ENCODE results near the gene SPO11.
A peak's percentile ranks its signal among the peaks of the same experiment; 100 is the strongest.

The SPO11 gene

DNA sequence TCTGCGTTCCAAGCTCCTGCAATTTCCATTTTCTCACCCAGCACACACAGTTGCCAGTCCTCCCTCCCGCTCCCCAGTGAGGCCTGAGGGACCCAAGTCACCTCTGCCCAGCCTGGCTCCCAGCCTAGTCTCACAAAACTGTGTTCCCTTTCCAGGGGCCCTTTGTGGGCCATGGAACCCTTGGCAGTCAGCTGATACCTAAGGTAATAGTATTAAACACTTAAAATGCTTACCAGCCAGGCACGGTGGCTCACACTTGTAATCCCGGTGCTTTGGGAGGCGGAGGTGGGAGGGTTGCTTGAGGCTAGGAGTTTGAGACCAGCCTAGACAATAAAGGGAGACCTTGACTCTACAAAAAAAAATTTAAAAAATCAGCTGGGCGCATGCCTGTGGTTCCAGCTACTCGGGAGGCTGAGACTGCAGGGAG lies 58.4 kb downstream of the SPO11 start:
- TF ChIP-seq EZH2phosphoT487 (IDR thresholded peaks at IDR 0.05; ENCODE audit: borderline replicate concordance, low read length) (no peak), CTCF (IDR thresholded peaks at IDR 0.05; ENCODE audit: low read depth, low read length, poor library complexity, severe bottlenecking) (no peak)
- Histone ChIP-seq H3K4me1 (ENCODE audit: control insufficient read depth, low read length) (peaks cover 37% of the 10 kb centered on the region), H3K9me3 (ENCODE audit: control insufficient read depth, insufficient read depth, low read length) (no peaks in the 10 kb centered on the region)

GRCh38 chr20:57388953-57389694 lies 59.5 kb downstream of the SPO11 start:
- Histone ChIP-seq H3K4me2 (ENCODE audit: low read length) (peak overlapping the region; percentile 95), H3K4me1 (ENCODE audit: control insufficient read depth, low read length) (peaks cover 48% of the 10 kb centered on the region), H3F3A (ENCODE audit: control insufficient read depth, insufficient read depth) (peaks cover 37% of the 10 kb centered on the region), H3K79me2 (ENCODE audit: control insufficient read depth, low read length) (peaks cover 27% of the 10 kb centered on the region), H3K27me3 (ENCODE audit: control insufficient read depth, low read length) (no peaks in the 10 kb centered on the region), H3K9me2 (replicated peaks; ENCODE audit: control insufficient read depth, low read length) (no peaks in the 10 kb centered on the region), H4K20me1 (ENCODE audit: control insufficient read depth, insufficient read depth, low read depth, low read length) (peaks cover 17% of the 10 kb centered on the region), H3K9me3 (ENCODE audit: control insufficient read depth, insufficient read depth, low read length) (no peaks in the 10 kb centered on the region), H3K4me3 (ENCODE audit: low read length) (peak overlapping the region; percentile 76), H3K36me3 (ENCODE audit: control insufficient read depth, low read length) (peaks cover 25% of the 10 kb centered on the region), H3K27ac (ENCODE audit: low read depth, low read length) (peak overlapping the region; percentile 96)
- no peak for TF ChIP-seq EZH2phosphoT487 (IDR thresholded peaks at IDR 0.05; ENCODE audit: borderline replicate concordance, low read length)
- TF ChIP-seq CTCF (IDR thresholded peaks at IDR 0.05; ENCODE audit: low read depth, low read length, poor library complexity, severe bottlenecking), result peak; percentile 64

More for the DNA sequence above, 58.4 kb downstream of the SPO11 start:
- peaks cover 29% of the 10 kb centered on the region for H3F3A ChIP-seq (ENCODE audit: control insufficient read depth, insufficient read depth)
- H3K36me3 ChIP-seq (ENCODE audit: control insufficient read depth, low read length), result peaks cover 13% of the 10 kb centered on the region
- no peak overlapping the region for H3K4me3 ChIP-seq (ENCODE audit: low read length)
- no peak overlapping the region for H3K4me2 ChIP-seq (ENCODE audit: low read length)
- no peak overlapping the region for H3K27ac ChIP-seq (ENCODE audit: low read depth, low read length)
- no peaks in the 10 kb centered on the region for H3K27me3 ChIP-seq (ENCODE audit: control insufficient read depth, low read length)
- 0 out of 2 replicates have a peak, but pooled peaks cover 6% of the 10 kb centered on the region for H4K20me1 ChIP-seq (ENCODE audit: control insufficient read depth, insufficient read depth, low read depth, low read length)
- H3K79me2 ChIP-seq (ENCODE audit: control insufficient read depth, low read length), result peaks cover 15% of the 10 kb centered on the region
- H3K9me2 ChIP-seq (replicated peaks; ENCODE audit: control insufficient read depth, low read length), result no peaks in the 10 kb centered on the region

DNA sequence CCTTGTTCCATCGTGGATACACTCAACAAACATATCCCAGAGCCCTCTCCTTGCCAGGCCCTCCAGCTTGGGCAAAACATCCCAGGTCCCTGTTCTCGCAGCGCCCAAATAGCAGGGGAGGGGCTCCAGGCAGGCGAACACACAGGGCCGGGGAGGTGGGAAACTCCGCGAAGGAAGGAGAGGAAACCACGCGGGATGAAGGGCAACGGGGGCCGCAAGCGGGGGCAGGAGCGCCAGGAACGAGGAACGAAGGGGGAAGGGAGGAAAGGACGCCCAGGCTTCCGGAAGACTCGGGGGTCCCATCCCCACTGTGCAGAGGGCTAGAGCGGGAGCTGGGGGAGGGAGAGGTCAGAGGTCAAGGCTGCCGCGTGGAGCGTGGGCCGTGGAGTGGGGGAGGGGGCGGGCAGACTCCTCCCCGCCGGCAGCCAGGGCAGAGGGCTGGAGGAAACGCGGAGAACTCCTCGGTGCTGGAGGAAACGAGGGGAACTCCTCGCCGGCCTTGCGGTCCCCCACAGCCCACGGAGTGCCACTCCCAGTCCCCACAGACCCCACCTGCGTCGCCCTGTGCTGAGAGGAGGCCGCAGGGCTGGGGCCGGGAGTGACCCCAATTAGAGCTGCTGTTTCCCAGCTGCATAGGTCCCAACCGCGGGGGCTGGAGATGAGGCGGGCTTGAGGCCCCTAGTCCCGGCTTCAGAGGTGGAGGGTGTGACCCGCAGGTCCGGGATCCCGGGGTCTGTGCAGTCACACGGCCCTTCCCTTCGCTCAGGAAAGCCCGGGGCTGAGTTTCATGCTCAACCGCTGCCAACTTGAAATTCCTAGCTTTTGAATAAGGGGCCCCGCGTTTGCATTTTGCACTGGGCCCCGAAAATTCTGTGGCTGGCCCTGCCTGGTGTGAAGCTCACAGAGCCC lies 60.3 kb downstream of the SPO11 start:
- Histone ChIP-seq H3F3A (ENCODE audit: control insufficient read depth, insufficient read depth) (peaks cover 42% of the 10 kb centered on the region), H3K9me3 (ENCODE audit: control insufficient read depth, insufficient read depth, low read length) (no peaks in the 10 kb centered on the region), H3K9me2 (replicated peaks; ENCODE audit: control insufficient read depth, low read length) (no peaks in the 10 kb centered on the region), H3K4me1 (ENCODE audit: control insufficient read depth, low read length) (peaks cover 57% of the 10 kb centered on the region), H4K20me1 (ENCODE audit: control insufficient read depth, insufficient read depth, low read depth, low read length) (peaks cover 22% of the 10 kb centered on the region), H3K27me3 (ENCODE audit: control insufficient read depth, low read length) (no peaks in the 10 kb centered on the region), H3K4me2 (ENCODE audit: low read length) (peak overlapping the region; percentile 95), H3K4me3 (ENCODE audit: low read length) (peak overlapping the region; percentile 76), H3K79me2 (ENCODE audit: control insufficient read depth, low read length) (peaks cover 35% of the 10 kb centered on the region), H3K36me3 (ENCODE audit: control insufficient read depth, low read length) (peaks cover 33% of the 10 kb centered on the region), H3K27ac (ENCODE audit: low read depth, low read length) (peak overlapping the region; percentile 96)
- TF ChIP-seq CTCF (IDR thresholded peaks at IDR 0.05; ENCODE audit: low read depth, low read length, poor library complexity, severe bottlenecking) (no peak), EZH2phosphoT487 (IDR thresholded peaks at IDR 0.05; ENCODE audit: borderline replicate concordance, low read length) (no peak)
